IMR-90 (cell line): ENCODE measurements around the gene RPL27A. TPM values are rescaled to one million over a fixed set of nuclear protein-coding genes. Genes with fewer than 3 reads are reported as not detected.

Source experiments
- ATAC-seq: fragments of 200-7000 bp; cut with Tn5 transposase; 2 replicates; pipeline ENCODE4 v1.9.1; 2020; ENCODE audit warnings: low read depth, mild to moderate bottlenecking, moderate library complexity
- BruUV-seq: library from RNA; stranded (reverse); fragments of 400-500 nt; replicated peaks from 2 replicates; lab custom pipeline; 2021; lab: Mats Ljungman, UMichigan
- CTCF ChIA-PET: fragments of 300-600 bp; formaldehyde crosslinking; extraction: SDS; loops from one replicate; lab custom pipeline; 2021; ENCODE audit warnings: antibody characterized with exemption; lab: Yijun Ruan, JAX
- POLR2A ChIA-PET: fragments of 300-600 bp; sonication (Branson Sonifier 250); formaldehyde crosslinking; loops from one replicate; lab custom pipeline; 2022; ENCODE audit warnings: antibody characterized with exemption; ENCODE audit not compliant: unreplicated experiment; lab: Charles Lee
- DNase-seq: peaks from one replicate; pipeline ENCODE4 v3.0.0; 2013
- H2AFZ ChIP-seq: replicated peaks from 2 replicates; pipeline ENCODE3; 2013; ENCODE audit warnings: low read length, mild to moderate bottlenecking; ENCODE audit not compliant: poor library complexity
- H2AK5ac ChIP-seq: 2 replicates; pipeline ENCODE4 v1.6.1; 2013; ENCODE audit warnings: low read depth, low read length, inconsistent platforms
- H2AK9ac ChIP-seq: replicated peaks from 2 replicates; pipeline ENCODE3; 2013; ENCODE audit warnings: mild to moderate bottlenecking, low read depth, low read length, moderate library complexity; ENCODE audit not compliant: poor library complexity
- H2BK120ac ChIP-seq: 2 replicates; pipeline ENCODE4 v1.6.1; 2013; ENCODE audit warnings: low read depth, low read length, inconsistent platforms
- H2BK15ac ChIP-seq: 3 replicates; pipeline ENCODE4 v1.6.1; 2013; ENCODE audit warnings: low read depth, low read length, inconsistent platforms
- H2BK20ac ChIP-seq: 2 replicates; pipeline ENCODE4 v1.6.1; 2013; ENCODE audit warnings: low read depth, mild to moderate bottlenecking, inconsistent platforms, low read length, moderate library complexity
- H2BK5ac ChIP-seq: 2 replicates; pipeline ENCODE4 v1.6.1; 2013; ENCODE audit warnings: mild to moderate bottlenecking, low read depth, low read length, inconsistent platforms; ENCODE audit not compliant: poor library complexity, severe bottlenecking
- H3K14ac ChIP-seq: replicated peaks from 2 replicates; pipeline ENCODE4 v1.6.1; 2013; ENCODE audit warnings: low read depth, low read length, inconsistent platforms
- H3K18ac ChIP-seq: 2 replicates; pipeline ENCODE4 v1.6.1; 2013; ENCODE audit warnings: low read depth, low read length, control low read depth
- H3K23ac ChIP-seq: 2 replicates; pipeline ENCODE4 v1.6.1; 2013; ENCODE audit warnings: low read depth, low read length, inconsistent platforms
- H3K27ac ChIP-seq: 2 replicates; pipeline ENCODE4 v1.5.1; 2013; ENCODE audit warnings: mild to moderate bottlenecking, control low read depth, low read length; ENCODE audit not compliant: insufficient read depth
- H3K27me3 ChIP-seq: 2 replicates; pipeline ENCODE4 v1.6.1; 2013; ENCODE audit warnings: low read length; ENCODE audit not compliant: control insufficient read depth, insufficient read depth
- H3K36me3 ChIP-seq: 2 replicates; pipeline ENCODE4 v1.6.1; 2013; ENCODE audit warnings: low read length, mixed read lengths; ENCODE audit not compliant: control insufficient read depth, insufficient read depth
- H3K4ac ChIP-seq: 2 replicates; pipeline ENCODE4 v1.6.1; 2013; ENCODE audit warnings: low read depth, low read length, inconsistent platforms
- H3K4me1 ChIP-seq: 2 replicates; pipeline ENCODE4 v1.6.1; 2013; ENCODE audit warnings: low read length, mixed read lengths; ENCODE audit not compliant: control insufficient read depth, insufficient read depth
- H3K4me2 ChIP-seq: 2 replicates; pipeline ENCODE4 v1.6.1; 2013; ENCODE audit warnings: low read depth, mild to moderate bottlenecking, control low read depth, low read length, moderate library complexity
- H3K4me3 ChIP-seq: 2 replicates; pipeline ENCODE4 v1.5.1; 2013; ENCODE audit warnings: low read depth, mild to moderate bottlenecking, control low read depth, low read length, moderate library complexity; ENCODE audit not compliant: insufficient read depth
- H3K56ac ChIP-seq: 2 replicates; pipeline ENCODE4 v1.6.1; 2013; ENCODE audit warnings: low read length, inconsistent platforms; ENCODE audit not compliant: insufficient read depth; ENCODE audit errors: extremely low read depth
- H3K79me1 ChIP-seq, 2 experiments: 2 replicates each; pipeline ENCODE4 v1.6.1; 2013; ENCODE audit warnings: low read length in 2 of 2, inconsistent platforms in 1 of 2, low read depth in 1 of 2
- H3K9ac ChIP-seq: 2 replicates; pipeline ENCODE4 v1.6.1; 2013; ENCODE audit warnings: low read depth, low read length, control low read depth
- H3K9me1 ChIP-seq: 2 replicates; pipeline ENCODE4 v1.6.1; 2013; ENCODE audit warnings: low read length, inconsistent platforms; ENCODE audit not compliant: insufficient read depth
- H3K9me3 ChIP-seq: 2 replicates; pipeline ENCODE4 v1.6.1; 2013; ENCODE audit warnings: low read length; ENCODE audit not compliant: control insufficient read depth, insufficient read depth
- H4K20me1 ChIP-seq: 2 replicates; pipeline ENCODE4 v1.6.1; 2013; ENCODE audit warnings: low read length, inconsistent platforms; ENCODE audit not compliant: insufficient read depth
- H4K5ac ChIP-seq: 2 replicates; pipeline ENCODE4 v1.6.1; 2013; ENCODE audit warnings: mild to moderate bottlenecking, low read depth, low read length, control low read depth
- H4K8ac ChIP-seq, 2 experiments: 2 replicates each; pipeline ENCODE4 v1.6.1; 2013; ENCODE audit warnings: low read depth in 2 of 2, low read length in 2 of 2, control low read depth in 1 of 2, inconsistent platforms in 1 of 2
- H4K91ac ChIP-seq: 2 replicates; pipeline ENCODE4 v1.6.1; 2013; ENCODE audit warnings: low read depth, low read length, inconsistent platforms; ENCODE audit not compliant: insufficient read depth
- BHLHE40 ChIP-seq: fragments of 150-350 bp; IDR thresholded peaks from 2 replicates; pipeline ENCODE4 v1.6.1; 2016; ENCODE audit warnings: mild to moderate bottlenecking, low read depth, low read length
- CTCF ChIP-seq: conservative IDR thresholded peaks from 2 replicates; pipeline ENCODE4 v1.5.1; 2012; ENCODE audit warnings: mild to moderate bottlenecking, low read depth, low read length, improper control_type of control experiment
- FOS ChIP-seq: fragments of 150-350 bp; IDR thresholded peaks from 2 replicates; pipeline ENCODE4 v1.6.1; 2016; ENCODE audit warnings: low read depth, low read length
- MAFK ChIP-seq: IDR thresholded peaks from 2 replicates; pipeline ENCODE4 v1.6.1; 2012; ENCODE audit warnings: low read depth, low read length, improper control_type of control experiment
- MAZ ChIP-seq: IDR thresholded peaks from 2 replicates; pipeline ENCODE4 v1.6.1; 2012; ENCODE audit warnings: low read depth, mild to moderate bottlenecking, low read length, improper control_type of control experiment, moderate library complexity, borderline replicate concordance
- MXI1 ChIP-seq: IDR thresholded peaks from 2 replicates; pipeline ENCODE4 v1.6.1; 2012; ENCODE audit warnings: low read depth, mild to moderate bottlenecking, low read length, moderate library complexity, borderline replicate concordance
- NFE2L2 ChIP-seq: fragments of 150-350 bp; IDR thresholded peaks from 2 replicates; pipeline ENCODE4 v1.6.1; 2016; ENCODE audit warnings: low read depth, mild to moderate bottlenecking, low read length
- POLR2A ChIP-seq: IDR thresholded peaks from 2 replicates; pipeline ENCODE4 v1.6.1; 2012; ENCODE audit warnings: mild to moderate bottlenecking, low read depth, low read length
- RCOR1 ChIP-seq: IDR thresholded peaks from 2 replicates; pipeline ENCODE4 v1.6.1; 2012; ENCODE audit warnings: mild to moderate bottlenecking, low read length, improper control_type of control experiment; ENCODE audit not compliant: insufficient replicate concordance
- SMC3 ChIP-seq: fragments of 150-350 bp; IDR thresholded peaks from 2 replicates; pipeline ENCODE4 v1.6.1; 2016; ENCODE audit warnings: low read depth, mild to moderate bottlenecking, antibody characterized with exemption, low read length, moderate library complexity
- WGBS, 2 experiments: methylation state at CpG; one replicate each; pipeline versions ENCODE4 v1.1.5 to v1.1.7; 2013; ENCODE audit warnings: missing lambda C conversion rate in 2 of 2; ENCODE audit not compliant: insufficient read length in 1 of 2; ENCODE audit errors: extremely low coverage in 2 of 2; 5-methylcytosine and 5-hydroxymethylcytosine counted together
- dilution Hi-C: fragments of 300-500 bp; cut with HindIII; formaldehyde crosslinking; loops from one replicate; pipeline ENCODE4 v1.14.3; 2018; ENCODE audit warnings: low sequenced_read_pairs; ENCODE audit not compliant: unreplicated experiment
- in situ Hi-C: fragments of 300-500 bp; cut with MboI; formaldehyde crosslinking; loops from 3 replicates; pipeline ENCODE4 v1.14.3; 2019; ENCODE audit warnings: low sequenced_read_pairs, inconsistent platforms, mixed read lengths
- intact Hi-C: fragments of 100-400 bp; cut with micrococcal nuclease; formaldehyde crosslinking; loops from 2 replicates; pipeline ENCODE4 v1.10.0; 2022
- polyA plus RNA-seq, 3 experiments: library from polyadenylated mRNA; depleted of rRNA; stranded (reverse); fragments of >200 nt; gene quantifications; 2 replicates each; pipeline ENCODE4 v1.2.3, GENCODE V29; 2012; ENCODE audit warnings: low replicate concordance in 1 of 3
- total RNA-seq: library from RNA; depleted of rRNA; stranded (reverse); fragments of >200 nt; gene quantifications from 2 replicates; pipeline ENCODE4 v1.2.3, GENCODE V29; 2012
- TF ChIP-seq, protein P1 (sequence below): fragments of 150-350 bp; IDR thresholded peaks from 2 replicates; pipeline ENCODE4 v1.6.1; 2017; ENCODE audit warnings: mild to moderate bottlenecking, antibody characterized with exemption, low read length, low read depth

RPL27A gene
- total and polyA plus RNA-seq, 2 of the 4 experiments (the other 2 are of a cell fraction), result 786 to 849 TPM

- no peak overlapping the region for H2AK5ac ChIP-seq
- intact Hi-C loops, result no loop called here
- H2AK9ac ChIP-seq, result no peak overlapping the region
- H2BK15ac ChIP-seq, result no peak overlapping the region
- no peak overlapping the region for H4K8ac ChIP-seq
- H2BK120ac ChIP-seq, result no peak overlapping the region
- no peak overlapping the region for H2BK20ac ChIP-seq
- no peaks in the 10 kb centered on the region for H4K20me1 ChIP-seq
- no peak overlapping the region for H4K5ac ChIP-seq
- no peak overlapping the region for H2BK5ac ChIP-seq
- BruUV-seq, result no TSS peak
- ATAC-seq, result no peak
- no peak overlapping the region for H3K18ac ChIP-seq
- in situ Hi-C loops, result no loop called here
- H3K56ac ChIP-seq, result no peak overlapping the region
- no peak overlapping the region for H3K4ac ChIP-seq
- 100% methylated on average over 2 of the region's 2 CpGs; no CpG with 5 or more reads in 1 of the 2 experiments for WGBS, 2 experiments
- H3K23ac ChIP-seq, result no peak overlapping the region
- no peak overlapping the region for H3K9ac ChIP-seq
- no peak overlapping the region for H2AFZ ChIP-seq
- dilution Hi-C loops, result no loop called here
- no peak overlapping the region for H3K4me2 ChIP-seq
- H3K79me1 ChIP-seq, result no peaks in the 10 kb centered on the region; a peak in 1 of 4 replicates
- DNase-seq, result no peak
- no peaks in the 10 kb centered on the region for H3K27me3 ChIP-seq
- no peak overlapping the region for H3K4me3 ChIP-seq
- TF ChIP-seq CTCF, result no peak
- no peak for TF ChIP-seq NFE2L2
- no peak for TF ChIP-seq POLR2A
- TF ChIP-seq MXI1, result no peak
- TF ChIP-seq FOS, result no peak
- TF ChIP-seq MAFK, result no peak
- no peak for TF ChIP-seq SMC3
- TF ChIP-seq, protein P1, sequence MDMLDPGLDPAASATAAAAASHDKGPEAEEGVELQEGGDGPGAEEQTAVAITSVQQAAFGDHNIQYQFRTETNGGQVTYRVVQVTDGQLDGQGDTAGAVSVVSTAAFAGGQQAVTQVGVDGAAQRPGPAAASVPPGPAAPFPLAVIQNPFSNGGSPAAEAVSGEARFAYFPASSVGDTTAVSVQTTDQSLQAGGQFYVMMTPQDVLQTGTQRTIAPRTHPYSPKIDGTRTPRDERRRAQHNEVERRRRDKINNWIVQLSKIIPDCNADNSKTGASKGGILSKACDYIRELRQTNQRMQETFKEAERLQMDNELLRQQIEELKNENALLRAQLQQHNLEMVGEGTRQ, result no peak
- no peak for TF ChIP-seq RCOR1
- TF ChIP-seq BHLHE40, result no peak
- TF ChIP-seq MAZ, result no peak
- H3K9me3 ChIP-seq, result no peaks in the 10 kb centered on the region
- H3K9me1 ChIP-seq, result peaks cover 9% of the 10 kb centered on the region
- POLR2A ChIA-PET, result no interaction called here
- no peak overlapping the region for H4K91ac ChIP-seq
- H3K36me3 ChIP-seq, result peaks cover 30% of the 10 kb centered on the region
- peaks cover 2% of the 10 kb centered on the region; the same call in 1 of the 2 replicates for H3K4me1 ChIP-seq
- CTCF ChIA-PET, result interaction anchor here (0.6 to 1.1 kb wide), 2 partner anchors 37 to 1958 kb away, joined by 3 read pairs; partner anchors contain the start of gene MRPL17
- no peak overlapping the region for H3K27ac ChIP-seq
- H3K14ac ChIP-seq, result no peak overlapping the region
These were observed 41.3 kb upstream of the RPL27A start for GRCh38 chr11:8641332-8641731.
